GM12878 (cell line): ENCODE measurements around the gene ILRUN. TPM values are rescaled to one million over a fixed set of nuclear protein-coding genes. Genes with fewer than 3 reads are reported as not detected.

ENCODE experiments used
- ATAC-seq: fragments of 200-7000 bp; cut with Tn5 transposase; 3 replicates; pipeline ENCODE4 v1.9.1; 2020; ENCODE audit warnings: mild to moderate bottlenecking, moderate library complexity
- BruUV-seq: library from RNA; stranded (reverse); fragments of 400-500 nt; replicated peaks from 2 replicates; lab custom pipeline; 2021; lab: Mats Ljungman, UMichigan
- CTCF ChIA-PET: fragments of 300-600 bp; sonication (Branson Sonifier 250); formaldehyde crosslinking; extraction: SDS; loops from one replicate; lab custom pipeline; 2021; ENCODE audit warnings: inconsistent platforms; lab: Yijun Ruan, JAX
- POLR2A ChIA-PET: fragments of 350-600 bp; formaldehyde crosslinking; extraction: SDS; loops from one replicate; lab custom pipeline; 2021; ENCODE audit warnings: inconsistent platforms; lab: Charles Lee
- RAD21 ChIA-PET: fragments of 300-600 bp; sonication (Branson Sonifier 250); formaldehyde crosslinking; loops from one replicate; lab custom pipeline; 2023; ENCODE audit warnings: antibody characterized with exemption; ENCODE audit not compliant: unreplicated experiment; lab: Charles Lee
- SMC1A ChIA-PET: fragments of 300-600 bp; sonication (Branson Sonifier 250); formaldehyde crosslinking; loops from one replicate; lab custom pipeline; 2023; ENCODE audit not compliant: unreplicated experiment, uncharacterized antibody; lab: Charles Lee
- DNase-seq: peaks from one replicate; pipeline ENCODE4 v3.0.0-alpha.2; 2011; ENCODE audit warnings: low read depth, low spot score
- FAIRE-seq: peaks from 3 replicates; lab custom pipeline; 2011; peaks lifted over from hg19 to GRCh38; lab: Jason Lieb, UNC
- H2AFZ ChIP-seq: 2 replicates; pipeline ENCODE4 v1.6.0; 2011; ENCODE audit warnings: low read depth, low read length, control low read depth; ENCODE audit not compliant: control insufficient read depth
- H3K27ac ChIP-seq: 2 replicates; pipeline ENCODE4 v1.5.1; 2011; ENCODE audit warnings: control low read depth; ENCODE audit not compliant: control insufficient read depth, insufficient read depth
- H3K27me3 ChIP-seq, 2 experiments: replicated peaks in 1 of 2; 2 replicates each; pipeline versions ENCODE4 v1.6.0 to v1.6.1; 2011; ENCODE audit warnings: low read length in 1 of 2; ENCODE audit not compliant: control insufficient read depth in 2 of 2, insufficient read depth in 2 of 2
- H3K36me3 ChIP-seq, 2 experiments: 2 replicates each; pipeline ENCODE4 v1.5.1; 2011; ENCODE audit warnings: low read length in 1 of 2; ENCODE audit not compliant: control insufficient read depth in 2 of 2, insufficient read depth in 2 of 2
- H3K4me1 ChIP-seq: 2 replicates; pipeline ENCODE4 v1.6.1; 2011; ENCODE audit warnings: mild to moderate bottlenecking, low read length, moderate library complexity, mixed read lengths; ENCODE audit not compliant: control insufficient read depth, insufficient read depth
- H3K4me2 ChIP-seq: 2 replicates; pipeline ENCODE4 v1.6.0; 2011; ENCODE audit warnings: control low read depth; ENCODE audit not compliant: control insufficient read depth, insufficient read depth
- H3K4me3 ChIP-seq: fragments of 200-600 bp; sonication (generic); 2 replicates; pipeline ENCODE4 v1.5.1; 2016
- H3K79me2 ChIP-seq: 2 replicates; pipeline ENCODE4 v1.6.0; 2011; ENCODE audit warnings: low read length; ENCODE audit not compliant: control insufficient read depth, insufficient read depth
- H3K9ac ChIP-seq: 2 replicates; pipeline ENCODE4 v1.8.0; 2011; ENCODE audit warnings: low read length, control low read depth, mixed read lengths; ENCODE audit not compliant: control insufficient read depth, insufficient read depth
- H3K9me3 ChIP-seq: replicated peaks from 3 replicates; pipeline ENCODE4 v1.5.1; 2011; ENCODE audit warnings: mild to moderate bottlenecking, low read length; ENCODE audit not compliant: control insufficient read depth, insufficient read depth
- H4K20me1 ChIP-seq: 2 replicates; pipeline ENCODE4 v1.6.0; 2011; ENCODE audit not compliant: control insufficient read depth, insufficient read depth
- ATF7 ChIP-seq: fragments of 450-650 bp; IDR thresholded peaks from 2 replicates; pipeline ENCODE4 v1.6.1; 2016; ENCODE audit warnings: low read depth, mild to moderate bottlenecking
- BCL11A ChIP-seq: IDR thresholded peaks from 2 replicates; pipeline ENCODE4 v1.6.1; 2011; ENCODE audit warnings: low read depth, low read length
- E2F8 ChIP-seq: fragments of 450-650 bp; IDR thresholded peaks from 2 replicates; pipeline ENCODE4 v1.6.1; 2018; ENCODE audit warnings: mild to moderate bottlenecking, low read depth, moderate library complexity; ENCODE audit not compliant: partially characterized antibody
- FOXK2 ChIP-seq: fragments of 450-650 bp; IDR thresholded peaks from 2 replicates; pipeline ENCODE4 v1.6.1; 2017; ENCODE audit warnings: mild to moderate bottlenecking, moderate library complexity
- KAT2A ChIP-seq: conservative IDR thresholded peaks from 2 replicates; pipeline ENCODE4 v1.6.1; 2011; ENCODE audit warnings: low read depth, low read length; ENCODE audit not compliant: control insufficient read depth
- NBN ChIP-seq: fragments of 450-650 bp; IDR thresholded peaks from 2 replicates; pipeline ENCODE4 v1.6.1; 2016
- NRF1 ChIP-seq: conservative IDR thresholded peaks from 2 replicates; pipeline ENCODE4 v1.6.1; 2011; ENCODE audit warnings: mild to moderate bottlenecking, low read depth, low read length, improper control_type of control experiment
- RAD51 ChIP-seq: fragments of 450-650 bp; IDR thresholded peaks from 2 replicates; pipeline ENCODE4 v1.6.1; 2016; ENCODE audit warnings: moderate library complexity, mild to moderate bottlenecking, inconsistent platforms
- RUNX3 ChIP-seq: IDR thresholded peaks from 2 replicates; pipeline ENCODE4 v1.6.1; 2012; ENCODE audit warnings: low read length, inconsistent platforms
- SUZ12 ChIP-seq: fragments of 200-600 bp; sonication (generic); IDR thresholded peaks from one replicate; pipeline ENCODE4 v1.6.1; 2018; ENCODE audit warnings: antibody characterized with exemption, mild to moderate bottlenecking; ENCODE audit not compliant: unreplicated experiment
- TBL1XR1 ChIP-seq: IDR thresholded peaks from 2 replicates; pipeline ENCODE4 v1.6.1; 2012; ENCODE audit warnings: low read depth, low read length, improper control_type of control experiment
- WGBS: methylation state at CpG from one replicate; pipeline ENCODE4 v1.1.6; 2016; ENCODE audit warnings: low lambda C conversion rate; ENCODE audit not compliant: insufficient replicate concordance, insufficient coverage; ENCODE audit errors: missing lambda C conversion rate; 5-methylcytosine and 5-hydroxymethylcytosine counted together
- in situ Hi-C: fragments of 300-500 bp; cut with MboI; formaldehyde crosslinking; loops from 9 replicates; pipeline ENCODE4 v1.14.3; 2018; ENCODE audit warnings: mixed read lengths
- intact Hi-C: fragments of 100-400 bp; cut with micrococcal nuclease; formaldehyde crosslinking; loops from one replicate; pipeline ENCODE4 v1.14.2; 2022; ENCODE audit not compliant: unreplicated experiment
- polyA plus RNA-seq, 11 experiments: library from polyadenylated mRNA; depleted of rRNA in 4 of 11; unstranded in 6 of 11; stranded (reverse) in 5 of 11; fragments of >200 nt; fragmentation: Nextera tagmentation in 4 of 11; fragmentation: Illumina TruSeq in 1 of 11; extraction: Ambion mirVana in 4 of 11; extraction: Trizol in 1 of 11; gene quantifications; 1 replicate in 1 of 11; 2 replicates in 10 of 11; pipeline versions ENCODE4 v1.2.1 to v1.2.3, GENCODE V29; 2011 to 2016; ENCODE audit warnings: inconsistent platforms in 2 of 11, missing spikeins in 2 of 11, low read depth in 1 of 11
- total RNA-seq, 4 experiments: library from RNA; depleted of rRNA in 3 of 4; stranded (reverse); fragments of >200 nt in 3 of 4; fragmentation: Illumina TruSeq in 1 of 4; extraction: Trizol in 1 of 4; gene quantifications; 2 replicates each; pipeline versions ENCODE4 v1.2.1 to v1.2.3, GENCODE V29; 2013 to 2021

Gene ILRUN
- total and polyA plus RNA-seq, 10 of the 15 experiments (the other 5 are each of a cell fraction or from before 2014, with no cell fraction given): 21.0 to 114 (median 48.9) TPM

GRCh38 chr6:34723203-34723602, 26.6 kb upstream of the ILRUN start:
- H3K27me3 ChIP-seq: no peaks in the 10 kb centered on the region
- H3K9me3 ChIP-seq: no peaks in the 10 kb centered on the region
- H3K27ac ChIP-seq: no peak overlapping the region
- RAD21 ChIA-PET: no interaction called here
- POLR2A ChIA-PET: interaction anchor here (0.8 kb wide), 1 partner anchor 94 kb away, joined by 4 read pairs; no protein-coding TSS in a partner anchor
- no peak overlapping the region for H3K4me2 ChIP-seq
- in situ Hi-C loops: no loop called here
- CTCF ChIA-PET: interaction anchor here (1.4 kb wide), 1 partner anchor 16 kb away, joined by 3 read pairs; no protein-coding TSS in a partner anchor
- 46% methylated on average over 2 of the region's 2 CpGs for WGBS
- BruUV-seq: no TSS peak
- intact Hi-C loops: no loop called here
- no peaks in the 10 kb centered on the region for H3K36me3 ChIP-seq
- no peak overlapping the region for H3K4me3 ChIP-seq
- FAIRE-seq (no peak), DNase-seq (no peak), ATAC-seq (no peak)
- TF ChIP-seq RAD51: no peak
- no peak for TF ChIP-seq NBN
- no peak for TF ChIP-seq BCL11A
- TF ChIP-seq KAT2A: no peak
- no peak for TF ChIP-seq RUNX3
- TF ChIP-seq SUZ12: no peak
- no peak for TF ChIP-seq FOXK2
- TF ChIP-seq TBL1XR1: no peak
- TF ChIP-seq NRF1: no peak
- no peak for TF ChIP-seq ATF7
- TF ChIP-seq E2F8: no peak
- peak overlapping the region; percentile 65 for H2AFZ ChIP-seq
- SMC1A ChIA-PET: no interaction called here
- no peaks in the 10 kb centered on the region for H3K4me1 ChIP-seq
- no peaks in the 10 kb centered on the region for H3K79me2 ChIP-seq
- no peak overlapping the region for H3K9ac ChIP-seq
- H4K20me1 ChIP-seq: no peaks in the 10 kb centered on the region
